Kidney capillary endothelial cell (primary cell): Measurements from ENCODE around the gene ZNF408.

ENCODE experiments used
- DNase-seq: peaks from one replicate; pipeline ENCODE4 v3.0.0-alpha.2; 2018; ENCODE audit warnings: low spot score

ZNF408 gene

DNA sequence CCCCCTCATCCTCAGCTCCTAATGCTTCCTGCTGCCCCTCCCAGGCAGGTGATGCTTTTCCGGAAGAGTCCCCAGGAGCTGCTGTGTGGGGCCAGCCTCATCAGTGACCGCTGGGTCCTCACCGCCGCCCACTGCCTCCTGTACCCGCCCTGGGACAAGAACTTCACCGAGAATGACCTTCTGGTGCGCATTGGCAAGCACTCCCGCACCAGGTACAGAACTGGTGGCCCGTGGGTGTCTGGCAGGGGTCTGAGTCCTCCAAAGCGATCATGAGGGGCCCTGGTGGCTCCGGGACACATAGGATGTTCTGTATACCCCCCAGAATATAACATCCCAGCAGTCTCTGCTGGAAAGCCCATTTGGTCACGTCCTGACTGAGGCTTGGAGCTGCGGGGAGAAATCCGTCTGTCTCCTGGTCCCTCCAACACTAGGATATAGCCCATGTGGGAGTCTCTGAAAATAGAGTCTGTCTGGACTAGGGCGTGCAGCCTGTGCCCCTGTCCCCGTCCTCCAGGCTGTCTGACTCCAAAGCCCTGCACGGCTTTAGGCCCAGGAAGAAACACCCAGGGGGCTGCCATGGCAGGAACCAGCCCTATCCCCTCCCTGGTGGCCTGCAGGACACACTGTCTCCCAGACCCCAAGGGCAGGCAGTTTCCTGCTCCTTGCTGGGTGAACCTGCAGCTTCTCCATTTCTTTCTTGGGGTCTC lies 27.3 kb downstream of the ZNF408 start:
- DNase-seq: no peak

GRCh38 chr11:46728659-46729040 lies 27.8 kb downstream of the ZNF408 start:
- DNase-seq: no peak

DNA sequence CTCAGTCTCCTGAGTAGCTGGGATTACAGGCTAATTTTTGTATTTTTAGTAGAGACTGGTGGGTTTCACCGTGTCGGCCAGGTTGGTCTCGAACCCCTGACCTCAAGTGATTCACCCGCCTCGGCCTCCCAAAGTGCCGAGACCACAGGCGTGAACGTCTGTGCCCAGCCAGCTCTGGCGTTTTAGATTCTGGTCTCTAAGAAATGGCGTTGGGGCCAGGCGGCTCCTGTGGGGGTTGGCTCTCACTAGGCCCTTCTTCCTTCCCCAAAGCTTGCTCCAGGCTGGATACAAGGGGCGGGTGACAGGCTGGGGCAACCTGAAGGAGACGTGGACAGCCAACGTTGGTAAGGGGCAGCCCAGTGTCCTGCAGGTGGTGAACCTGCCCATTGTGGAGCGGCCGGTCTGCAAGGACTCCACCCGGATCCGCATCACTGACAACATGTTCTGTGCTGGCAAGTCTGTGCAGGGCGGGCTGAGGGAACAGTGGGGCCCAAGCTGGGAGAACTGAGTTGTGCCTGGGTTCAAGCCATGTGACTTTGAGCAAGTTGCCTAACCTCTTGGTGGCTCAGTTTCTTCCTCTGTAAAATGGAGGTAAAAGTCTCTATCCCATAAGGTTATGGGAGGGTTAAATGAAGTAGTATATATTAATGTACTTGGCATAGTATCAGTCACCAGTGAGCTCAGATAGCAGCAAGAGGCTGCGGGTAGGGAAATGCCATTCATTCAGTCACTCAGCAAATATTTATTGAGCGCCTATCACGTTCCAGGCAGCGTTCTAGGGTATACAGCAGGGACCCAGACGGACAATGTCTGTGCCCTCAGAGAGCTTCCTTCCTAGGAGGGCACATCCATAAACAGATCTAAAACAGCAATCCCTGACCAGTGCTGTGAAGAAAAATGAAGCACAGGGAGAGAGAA lies 28.5 kb downstream of the ZNF408 start:
- DNase-seq: no peak

DNA sequence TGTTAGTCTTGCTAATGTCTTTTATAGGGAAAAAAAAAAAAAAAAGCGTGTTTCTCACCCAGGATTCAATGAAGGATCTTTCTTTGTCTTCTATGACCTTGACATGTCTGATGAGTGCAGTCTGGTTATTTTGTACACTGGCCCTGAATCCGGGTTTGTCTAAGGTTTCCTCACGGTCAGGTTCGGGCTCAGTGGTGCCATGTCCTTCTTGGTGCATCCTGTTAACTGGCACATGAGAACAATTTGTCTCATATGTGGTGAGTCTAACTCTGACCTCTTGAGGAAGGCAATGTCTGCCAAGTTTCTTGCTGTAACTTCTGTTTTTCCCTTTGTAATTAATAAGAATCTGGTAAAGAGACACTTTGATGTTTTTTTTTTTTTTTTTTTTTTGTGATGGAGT lies 30.7 kb downstream of the ZNF408 start:
- DNase-seq: no peak

DNA sequence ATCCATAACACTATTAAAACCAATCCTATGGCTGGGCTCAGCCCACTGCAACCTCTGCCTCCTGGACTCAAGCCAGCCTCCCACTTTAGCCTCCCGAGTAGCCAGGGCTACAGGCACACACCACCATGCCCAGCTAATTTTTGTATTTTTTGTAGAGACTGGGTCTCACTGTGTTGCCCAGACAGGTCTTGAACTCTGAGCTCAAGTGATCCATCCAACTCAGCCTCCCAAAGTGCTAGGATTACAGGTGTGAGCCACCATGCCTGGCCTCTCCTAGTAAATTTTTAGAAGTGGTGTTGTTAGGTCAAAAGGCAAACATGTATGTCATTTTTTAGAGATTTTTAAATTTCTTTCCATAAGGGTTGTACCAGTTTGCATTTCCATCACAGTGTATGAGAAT lies 32.4 kb downstream of the ZNF408 start:
- no peak for DNase-seq

GRCh38 chr11:46736146-46736545 lies 35.3 kb downstream of the ZNF408 start:
- no peak for DNase-seq

- no peak for DNase-seq
These were observed 35.8 kb downstream of the ZNF408 start for GRCh38 chr11:46736615-46737014.

- no peak for DNase-seq
These were observed 36.9 kb downstream of the ZNF408 start for GRCh38 chr11:46737699-46738098.

DNA sequence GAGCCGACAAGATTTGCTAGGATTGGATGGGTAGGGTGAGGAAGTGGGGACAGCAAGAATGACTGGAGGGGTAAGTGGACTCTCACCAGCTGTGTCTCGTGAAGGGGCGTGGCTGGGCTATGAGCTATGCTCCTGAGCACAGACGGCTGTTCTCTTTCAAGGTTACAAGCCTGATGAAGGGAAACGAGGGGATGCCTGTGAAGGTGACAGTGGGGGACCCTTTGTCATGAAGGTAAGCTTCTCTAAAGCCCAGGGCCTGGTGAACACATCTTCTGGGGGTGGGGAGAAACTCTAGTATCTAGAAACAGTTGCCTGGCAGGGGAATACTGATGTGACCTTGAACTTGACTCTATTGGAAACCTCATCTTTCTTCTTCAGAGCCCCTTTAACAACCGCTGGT lies 38.1 kb downstream of the ZNF408 start:
- no peak for DNase-seq

DNA sequence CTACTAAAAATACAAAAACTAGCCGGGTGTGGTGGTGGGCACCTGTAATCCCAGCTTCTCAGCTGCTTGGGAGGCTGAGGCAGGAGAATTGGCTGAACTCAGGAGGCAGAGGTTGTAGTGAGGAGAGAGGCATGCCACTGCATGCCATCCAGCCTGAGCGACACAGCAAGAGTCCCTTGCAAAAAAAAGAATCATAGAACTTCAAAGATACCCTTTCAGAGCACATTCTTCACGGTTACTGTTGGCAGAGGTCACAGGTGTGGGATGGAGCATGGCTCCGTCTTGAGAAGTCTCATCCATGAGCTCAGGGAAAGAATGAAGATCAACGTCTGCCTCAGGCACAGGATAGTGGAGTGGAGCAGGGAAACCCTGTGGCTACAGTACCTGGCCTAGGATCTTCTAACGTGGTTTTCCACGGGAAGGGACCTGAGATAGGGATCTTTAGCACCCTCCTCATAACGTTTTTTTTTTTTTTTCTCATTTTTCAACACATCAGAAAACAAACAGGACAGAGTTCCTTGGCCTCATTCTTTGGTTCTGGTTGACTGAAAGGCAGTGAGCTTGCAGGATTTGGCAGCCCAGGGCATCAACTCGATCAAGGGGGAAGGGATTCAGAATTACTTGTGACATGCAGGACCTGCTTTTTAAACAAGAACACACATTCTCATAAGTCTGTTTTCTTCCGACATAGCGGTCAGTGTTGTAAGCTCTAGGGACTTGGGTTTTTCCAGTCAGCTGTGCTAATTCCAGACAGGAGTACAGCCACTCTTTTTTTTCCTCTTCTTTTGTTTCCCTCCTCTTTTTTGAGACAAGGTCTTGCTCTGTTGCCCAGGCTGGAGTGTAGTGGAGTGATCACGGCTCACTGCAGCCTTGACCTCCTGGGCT lies 41.0 kb downstream of the ZNF408 start:
- DNase-seq: no peak

GRCh38 chr11:46743043-46743442 lies 42.2 kb downstream of the ZNF408 start:
- DNase-seq: no peak

DNA sequence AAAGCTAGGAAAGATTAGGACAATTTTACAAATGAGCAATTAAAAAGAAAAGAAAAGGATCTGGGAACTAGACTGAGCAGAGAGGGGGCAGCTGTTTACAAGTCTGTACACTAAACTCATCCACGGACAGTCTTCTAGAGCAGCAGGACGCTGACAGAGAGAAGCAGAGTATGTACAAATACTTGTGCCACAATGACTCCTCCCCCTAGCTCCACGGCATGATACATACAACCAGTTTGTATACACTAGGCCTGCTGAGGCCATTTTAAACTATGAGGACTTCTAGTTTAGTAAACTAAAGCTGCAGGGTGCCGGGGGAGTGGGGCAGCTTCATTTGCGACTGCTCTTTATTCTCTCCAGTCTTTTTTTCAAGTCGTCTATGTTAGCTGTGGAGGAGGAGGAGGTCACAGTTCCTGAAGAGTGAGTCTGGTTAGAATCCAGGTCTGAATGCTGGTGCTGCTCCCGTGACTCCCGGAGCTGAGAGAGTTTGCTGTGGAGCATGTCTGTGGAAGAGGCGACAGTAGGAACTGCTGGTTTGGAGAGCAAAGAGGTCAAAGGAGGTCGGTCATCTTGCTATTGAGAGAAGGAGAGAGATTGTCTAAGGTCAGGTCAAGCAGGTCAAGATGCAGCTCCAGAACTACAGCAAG lies 43.0 kb downstream of the ZNF408 start:
- no peak for DNase-seq

DNA sequence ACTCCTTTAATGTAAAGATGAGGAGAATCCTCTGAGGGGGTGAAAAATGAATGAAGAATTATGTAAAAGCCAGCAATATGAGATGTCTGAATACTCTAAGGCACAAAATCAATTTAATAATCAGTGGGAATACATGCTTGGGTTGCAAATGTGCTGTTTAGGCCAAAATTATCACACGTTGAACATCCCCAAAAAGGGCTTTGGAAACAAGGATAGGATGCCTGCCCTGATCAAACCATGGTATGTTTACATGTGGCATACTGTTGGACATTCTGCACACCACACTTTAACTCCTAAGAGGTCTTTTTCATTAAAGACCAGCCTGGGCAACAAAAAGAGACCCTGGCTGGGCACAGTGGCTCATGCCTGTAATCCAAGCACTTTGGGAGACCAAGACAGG lies 44.5 kb downstream of the ZNF408 start:
- DNase-seq: no peak

- no peak for DNase-seq
These were observed 45.2 kb downstream of the ZNF408 start for GRCh38 chr11:46745995-46746394.

- DNase-seq: no peak
These were observed 46.3 kb downstream of the ZNF408 start for GRCh38 chr11:46747150-46747549.
